K562 (cell line): Measurements from ENCODE around the gene HJV. TPM values are rescaled to one million over a fixed set of nuclear protein-coding genes. Genes with fewer than 3 reads are reported as not detected.

Experiments
- CAMTA2 ChIP-seq: fragments of 250-450 bp; sonication (Bioruptor Pico); conservative IDR thresholded peaks from 2 replicates; pipeline ENCODE4 v1.5.1; 2022
- CEBPZ ChIP-seq: fragments of 150-350 bp; IDR thresholded peaks from 2 replicates; pipeline ENCODE4 v1.6.1; 2014; ENCODE audit warnings: low read depth, mild to moderate bottlenecking, low read length, borderline replicate concordance
- CREB1 ChIP-seq, 2 experiments: sonication (generic) in 1 of 2; formaldehyde crosslinking in 1 of 2; IDR thresholded peaks; 2 replicates each; pipeline versions ENCODE4 v1.6.1 to v1.8.0; 2012 to 2022; ENCODE audit warnings: inconsistent platforms in 1 of 2, mild to moderate bottlenecking in 1 of 2, missing genetic modification reagents in 1 of 2, moderate library complexity in 1 of 2
- CTBP1 ChIP-seq: fragments of 450-650 bp; IDR thresholded peaks from 2 replicates; pipeline ENCODE4 v1.6.1; 2016; ENCODE audit warnings: borderline replicate concordance
- FOSL1 ChIP-seq: fragments of 200-800 bp; sonication (Bioruptor generic); conservative IDR thresholded peaks from 2 replicates; pipeline ENCODE4 v1.6.1; 2016; ENCODE audit warnings: missing genetic modification characterization, missing compliant biosample characterization
- ILK ChIP-seq: fragments of 450-650 bp; IDR thresholded peaks from 2 replicates; pipeline ENCODE4 v1.6.1; 2016; ENCODE audit warnings: missing genetic modification characterization, low read depth, mild to moderate bottlenecking, missing compliant biosample characterization, moderate library complexity, borderline replicate concordance
- SMAD2 ChIP-seq: fragments of 150-350 bp; IDR thresholded peaks from 2 replicates; pipeline ENCODE4 v1.6.1; 2014; ENCODE audit warnings: low read depth, mild to moderate bottlenecking, low read length
- TRIM28 ChIP-seq: fragments of 450-650 bp; IDR thresholded peaks from 2 replicates; pipeline ENCODE4 v1.6.1; 2017
- ZBTB2 ChIP-seq: fragments of 450-650 bp; IDR thresholded peaks from 2 replicates; pipeline ENCODE4 v1.6.1; 2016; ENCODE audit warnings: antibody characterized with exemption
- ZNF134 ChIP-seq: fragments of 250-450 bp; sonication (Bioruptor Pico); conservative IDR thresholded peaks from 2 replicates; pipeline ENCODE4 v1.4.0; 2020
- ZNF224 ChIP-seq: sonication (generic); formaldehyde crosslinking; IDR thresholded peaks from 2 replicates; pipeline ENCODE4 v1.8.0; 2022; ENCODE audit warnings: mild to moderate bottlenecking, missing genetic modification reagents
- polyA plus RNA-seq, 8 experiments: library from polyadenylated mRNA; depleted of rRNA in 4 of 8; stranded (reverse) in 5 of 8; unstranded in 3 of 8; fragments of >200 nt; fragmentation: Nextera tagmentation in 2 of 8; fragmentation: Illumina TruSeq in 1 of 8; extraction: Ambion mirVana in 2 of 8; extraction: Trizol in 1 of 8; gene quantifications; 2 replicates each; pipeline versions ENCODE4 v1.2.1 to v1.2.3, GENCODE V29; 2011 to 2014; ENCODE audit warnings: inconsistent platforms in 1 of 8, missing spikeins in 1 of 8
- total RNA-seq, 7 experiments: library from RNA; depleted of rRNA in 6 of 7; stranded (reverse); fragments of >200 nt in 6 of 7; fragmentation: Illumina TruSeq in 2 of 7; extraction: Trizol in 2 of 7; gene quantifications; 2 replicates each; pipeline versions ENCODE4 v1.2.1 to v1.2.3, GENCODE V29; 2011 to 2021; ENCODE audit warnings: low replicate concordance in 1 of 7
- TF ChIP-seq, protein P1 (sequence below), 2 experiments: fragments of 450-650 bp in 1 of 2; sonication (generic) in 1 of 2; formaldehyde crosslinking in 1 of 2; IDR thresholded peaks; 2 replicates each; pipeline versions ENCODE4 v1.7.1 to v1.9.0; 2016 to 2022; ENCODE audit warnings: inconsistent platforms in 1 of 2, mild to moderate bottlenecking in 1 of 2, missing genetic modification reagents in 1 of 2

Gene HJV
- total and polyA plus RNA-seq, 9 of the 15 experiments (the other 6 are each of a cell fraction or from before 2014, with no cell fraction given): 1.0 to 6.6 (median 2.4) TPM

DNA sequence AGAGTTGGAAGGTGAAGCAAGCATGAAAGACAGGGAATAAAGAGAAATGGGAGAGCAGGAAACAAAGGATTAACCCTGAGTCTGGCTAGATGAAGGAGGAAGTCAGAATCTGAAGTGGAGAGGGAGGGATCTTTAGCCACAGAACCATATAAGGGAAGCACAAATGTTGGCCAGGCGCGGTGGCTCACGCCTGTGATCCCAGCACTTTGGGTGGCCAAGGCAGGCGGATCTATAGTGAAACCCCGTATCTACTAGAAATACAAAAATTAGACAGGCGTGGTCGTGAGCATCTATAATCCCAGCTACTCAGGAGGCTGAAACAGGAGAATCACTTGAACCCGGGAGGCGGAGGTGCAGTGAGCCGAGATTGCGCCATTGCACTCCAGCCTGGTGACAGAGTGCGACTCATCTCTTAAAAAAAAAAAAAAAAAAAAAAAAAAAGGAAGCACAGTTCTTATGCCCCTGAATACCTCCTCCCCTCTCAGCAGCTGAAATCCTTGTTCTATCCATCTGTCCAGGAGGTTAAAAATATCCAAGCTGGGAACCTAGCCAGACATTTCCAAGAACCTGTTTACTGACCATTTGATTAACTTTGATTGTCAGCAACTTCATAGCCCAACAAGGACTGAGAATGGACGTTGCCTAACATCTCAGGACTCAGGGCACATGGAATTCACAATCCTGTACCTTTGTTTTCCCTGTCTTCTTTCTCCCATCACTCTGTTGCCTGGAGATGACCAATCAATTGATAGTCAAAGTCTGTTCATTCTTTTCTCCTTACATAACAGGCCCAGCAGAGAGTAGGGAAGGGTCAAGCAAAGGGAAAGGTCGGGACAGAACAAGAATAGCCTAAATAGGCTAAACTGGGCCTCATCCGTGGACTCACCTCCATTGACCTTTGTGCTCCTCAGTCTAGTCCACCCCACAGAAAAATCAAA, 35.8 kb downstream of the HJV start (continued):
- TF ChIP-seq, protein P1, sequence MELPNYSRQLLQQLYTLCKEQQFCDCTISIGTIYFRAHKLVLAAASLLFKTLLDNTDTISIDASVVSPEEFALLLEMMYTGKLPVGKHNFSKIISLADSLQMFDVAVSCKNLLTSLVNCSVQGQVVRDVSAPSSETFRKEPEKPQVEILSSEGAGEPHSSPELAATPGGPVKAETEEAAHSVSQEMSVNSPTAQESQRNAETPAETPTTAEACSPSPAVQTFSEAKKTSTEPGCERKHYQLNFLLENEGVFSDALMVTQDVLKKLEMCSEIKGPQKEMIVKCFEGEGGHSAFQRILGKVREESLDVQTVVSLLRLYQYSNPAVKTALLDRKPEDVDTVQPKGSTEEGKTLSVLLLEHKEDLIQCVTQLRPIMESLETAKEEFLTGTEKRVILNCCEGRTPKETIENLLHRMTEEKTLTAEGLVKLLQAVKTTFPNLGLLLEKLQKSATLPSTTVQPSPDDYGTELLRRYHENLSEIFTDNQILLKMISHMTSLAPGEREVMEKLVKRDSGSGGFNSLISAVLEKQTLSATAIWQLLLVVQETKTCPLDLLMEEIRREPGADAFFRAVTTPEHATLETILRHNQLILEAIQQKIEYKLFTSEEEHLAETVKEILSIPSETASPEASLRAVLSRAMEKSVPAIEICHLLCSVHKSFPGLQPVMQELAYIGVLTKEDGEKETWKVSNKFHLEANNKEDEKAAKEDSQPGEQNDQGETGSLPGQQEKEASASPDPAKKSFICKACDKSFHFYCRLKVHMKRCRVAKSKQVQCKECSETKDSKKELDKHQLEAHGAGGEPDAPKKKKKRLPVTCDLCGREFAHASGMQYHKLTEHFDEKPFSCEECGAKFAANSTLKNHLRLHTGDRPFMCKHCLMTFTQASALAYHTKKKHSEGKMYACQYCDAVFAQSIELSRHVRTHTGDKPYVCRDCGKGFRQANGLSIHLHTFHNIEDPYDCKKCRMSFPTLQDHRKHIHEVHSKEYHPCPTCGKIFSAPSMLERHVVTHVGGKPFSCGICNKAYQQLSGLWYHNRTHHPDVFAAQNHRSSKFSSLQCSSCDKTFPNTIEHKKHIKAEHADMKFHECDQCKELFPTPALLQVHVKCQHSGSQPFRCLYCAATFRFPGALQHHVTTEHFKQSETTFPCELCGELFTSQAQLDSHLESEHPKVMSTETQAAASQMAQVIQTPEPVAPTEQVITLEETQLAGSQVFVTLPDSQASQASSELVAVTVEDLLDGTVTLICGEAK (IDR thresholded peaks at IDR 0.05): no peak
- TF ChIP-seq, protein P1 (CRISPR knock-in tag; IDR thresholded peaks at IDR 0.05): no peak
- TF ChIP-seq ZNF134 (CRISPR knock-in tag) (no peak), SMAD2 (no peak), CAMTA2 (CRISPR knock-in tag) (no peak), CREB1 (IDR thresholded peaks at IDR 0.05) (no peak), CREB1 (CRISPR knock-in tag; IDR thresholded peaks at IDR 0.05) (0 out of 2 replicates have a peak, but pooled peaks have one; percentile 44), FOSL1 (tag) (peak; percentile 68), CEBPZ (no peak), CTBP1 (no peak), TRIM28 (no peak), ZBTB2 (no peak), ZNF224 (CRISPR knock-in tag) (no peak), ILK (no peak)
